NOMO-1 (cell line): ENCODE data around the gene TC2N.
A peak's percentile ranks its signal among the peaks of the same experiment; 100 is the strongest.
"Not testable (repeated sequence)": the region's sequence is repeated elsewhere in the genome, so short reads cannot be mapped to it uniquely, and the experiment has no call there.

Experiments used
- DNase-seq, 2 experiments: peaks; one replicate each; lab custom pipeline; 2025; ENCODE audit not compliant: unreplicated experiment in 2 of 2; lab: John Stamatoyannopoulos, UW

The TC2N gene

DNA sequence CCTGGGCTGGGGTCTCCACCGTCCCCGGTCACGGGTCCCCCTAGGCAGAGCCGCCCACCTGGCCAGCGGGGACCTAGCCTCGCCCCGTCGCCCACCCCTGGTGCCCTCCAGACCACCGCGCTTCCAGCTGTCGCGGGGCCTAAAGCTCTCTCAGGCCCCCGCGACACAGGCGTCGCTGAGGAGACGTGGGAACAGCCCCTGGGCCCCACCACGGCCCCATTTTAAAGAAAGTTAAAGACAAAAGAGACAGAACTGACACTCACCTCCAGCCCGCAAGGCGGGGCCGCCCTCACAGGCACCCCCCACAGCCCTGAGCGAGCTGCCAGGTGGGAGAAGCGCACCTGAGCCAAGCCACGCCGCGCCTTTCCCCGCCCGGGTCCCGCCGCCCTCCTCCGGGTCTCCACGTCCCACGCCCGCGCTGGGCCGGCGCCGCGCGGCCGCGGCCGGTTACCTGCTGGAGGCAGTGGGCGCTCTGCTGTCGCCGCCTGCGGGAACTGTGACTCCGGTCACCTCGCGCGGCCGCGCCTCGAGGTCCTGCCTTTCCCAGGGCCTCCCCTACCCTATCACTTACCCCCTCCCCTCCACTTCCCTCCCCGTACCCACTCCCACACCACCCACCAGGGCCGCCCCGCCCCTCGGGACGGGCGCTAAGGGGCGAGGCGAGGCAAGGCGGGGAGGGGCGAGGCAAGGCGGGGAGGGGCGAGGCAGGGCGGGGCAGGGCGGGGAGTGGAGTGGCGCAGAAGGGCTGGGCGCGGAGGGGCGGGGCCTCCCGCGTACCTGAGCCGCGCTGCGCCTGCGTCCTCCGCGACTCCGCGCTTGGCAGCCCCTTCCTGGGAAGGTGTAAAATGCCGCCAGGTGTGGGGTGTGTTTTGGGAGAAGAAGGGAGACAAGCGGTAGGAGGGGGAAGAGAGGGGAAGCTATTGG lies 31.2 kb downstream of the TC2N start:
- DNase-seq = peak; percentile 21 to 62

DNA sequence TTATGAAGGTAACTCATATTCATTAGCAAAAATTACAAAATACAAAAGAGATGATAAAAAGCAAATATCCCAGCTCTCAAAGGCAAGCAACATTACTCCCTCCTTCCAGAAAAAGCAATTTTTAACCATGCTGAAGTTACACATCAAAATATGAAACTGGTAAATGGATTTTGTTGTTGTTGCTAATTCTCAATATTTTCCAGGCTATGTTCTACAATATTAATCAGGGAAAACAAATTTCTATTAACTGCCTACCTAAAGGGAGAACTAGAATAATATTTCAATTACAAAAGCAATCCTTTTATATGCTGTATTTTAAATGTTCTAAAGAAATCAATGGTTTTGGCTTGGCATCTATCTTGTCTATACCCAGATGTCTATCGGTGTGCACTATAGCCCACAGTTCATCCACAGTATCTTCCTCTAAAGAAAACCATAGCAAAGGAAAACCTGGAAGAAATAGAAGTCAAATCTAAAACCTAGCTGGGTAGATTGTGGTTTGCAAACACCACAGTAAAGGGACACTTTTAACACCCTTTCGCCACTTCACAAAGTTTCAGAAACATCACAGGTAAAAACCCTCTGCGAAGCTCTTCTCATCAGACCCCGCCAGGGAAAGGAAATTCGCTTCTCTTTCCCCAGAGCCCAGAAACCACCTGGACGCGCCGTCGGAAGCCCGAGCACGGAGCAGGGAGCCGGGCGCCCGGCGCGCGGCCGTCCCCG lies 32.0 kb downstream of the TC2N start:
- no peak for DNase-seq

DNA sequence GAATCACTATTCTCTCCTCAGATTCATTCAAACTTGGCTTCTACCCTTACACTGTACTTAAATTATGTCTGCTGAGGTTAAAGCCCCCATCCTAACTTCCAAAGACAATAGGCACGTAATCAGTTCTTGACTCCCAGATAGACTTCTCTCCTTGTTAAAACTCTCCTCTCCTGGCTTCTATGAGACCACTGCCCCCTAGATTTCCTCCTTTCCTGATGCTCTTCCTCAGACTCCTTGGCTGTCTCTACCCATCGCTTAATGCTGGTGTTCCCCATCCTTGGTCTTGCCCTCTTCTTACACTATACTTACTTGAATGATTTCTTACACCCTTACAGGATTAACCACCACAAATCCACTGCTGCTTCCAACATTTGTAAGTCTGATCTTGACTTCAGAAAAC lies 32.8 kb downstream of the TC2N start:
- DNase-seq = no peak

DNA sequence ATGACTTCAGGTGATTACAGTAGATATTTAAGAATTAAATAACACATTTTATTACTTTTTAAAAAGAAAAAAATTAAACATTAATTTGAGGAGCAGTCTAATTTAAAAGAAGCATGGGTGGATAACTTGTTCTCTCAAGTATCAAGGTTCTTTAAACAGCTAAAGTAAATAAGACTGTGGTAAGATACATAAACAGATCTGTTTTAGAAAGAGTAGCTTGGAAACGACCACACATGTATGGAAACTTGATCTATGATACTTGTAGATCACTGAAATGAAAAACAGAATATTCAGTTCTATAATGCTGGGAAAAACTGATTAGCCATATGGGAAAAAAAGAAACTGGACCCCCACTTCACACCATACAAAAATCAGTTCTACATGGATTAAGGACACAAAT lies 36.0 kb downstream of the TC2N start:
- no peak for DNase-seq

DNA sequence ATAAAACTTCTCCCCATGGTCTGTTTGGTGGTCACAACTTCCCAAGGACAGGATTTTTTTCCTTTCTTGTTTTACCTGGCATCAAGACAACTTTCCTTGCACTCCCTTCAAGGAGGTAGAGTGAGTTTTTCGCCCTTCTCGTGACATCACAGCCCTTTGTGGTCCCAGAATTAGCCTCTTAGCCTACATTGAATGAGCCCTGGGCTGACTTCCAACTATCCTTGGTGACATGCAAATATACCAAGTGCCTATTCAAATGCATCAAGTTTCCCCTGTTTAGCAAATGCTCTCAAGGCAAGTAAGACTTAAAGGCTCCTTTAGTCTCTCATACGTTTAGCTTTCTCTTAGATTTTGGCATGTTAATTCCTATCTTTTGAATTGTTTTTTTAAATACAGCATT lies 36.6 kb downstream of the TC2N start:
- DNase-seq = no peak

DNA sequence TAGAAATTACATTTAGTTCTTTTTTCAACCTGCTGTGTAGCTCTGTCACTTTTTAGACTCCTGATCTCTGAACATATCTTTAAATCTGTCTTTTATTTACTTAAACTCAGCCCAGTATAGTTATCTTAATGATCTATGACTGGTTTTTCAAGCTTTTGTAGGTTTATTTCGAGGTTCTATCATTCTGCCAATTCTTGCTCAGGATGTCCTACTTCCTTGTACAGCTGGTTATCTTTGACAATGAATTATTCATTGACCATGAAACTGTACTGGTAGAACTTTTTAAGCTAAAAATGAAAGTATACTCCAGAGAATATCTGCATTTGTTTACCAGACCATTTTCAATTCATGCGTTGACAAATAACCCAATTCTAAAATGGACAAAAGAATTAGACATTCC lies 37.8 kb downstream of the TC2N start:
- no peak for DNase-seq

DNA sequence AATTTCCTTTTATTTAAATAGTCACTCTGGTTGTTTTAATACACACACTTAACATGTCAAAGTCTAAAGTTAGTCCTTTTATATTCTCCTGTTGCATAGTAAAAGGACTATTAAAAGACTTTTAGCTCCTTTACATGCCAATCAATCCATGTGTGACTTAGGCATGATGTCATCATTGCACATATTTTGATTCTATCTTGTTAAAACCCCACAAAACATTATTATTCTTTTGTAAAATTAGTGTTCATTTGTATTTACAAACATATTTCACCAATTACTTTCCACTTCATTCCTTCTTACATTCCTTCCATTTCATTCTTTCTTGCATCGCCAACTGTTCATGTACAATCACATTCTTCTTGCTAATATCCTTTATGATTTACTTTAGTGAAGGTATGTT lies 39.6 kb downstream of the TC2N start:
- DNase-seq = no peak

DNA sequence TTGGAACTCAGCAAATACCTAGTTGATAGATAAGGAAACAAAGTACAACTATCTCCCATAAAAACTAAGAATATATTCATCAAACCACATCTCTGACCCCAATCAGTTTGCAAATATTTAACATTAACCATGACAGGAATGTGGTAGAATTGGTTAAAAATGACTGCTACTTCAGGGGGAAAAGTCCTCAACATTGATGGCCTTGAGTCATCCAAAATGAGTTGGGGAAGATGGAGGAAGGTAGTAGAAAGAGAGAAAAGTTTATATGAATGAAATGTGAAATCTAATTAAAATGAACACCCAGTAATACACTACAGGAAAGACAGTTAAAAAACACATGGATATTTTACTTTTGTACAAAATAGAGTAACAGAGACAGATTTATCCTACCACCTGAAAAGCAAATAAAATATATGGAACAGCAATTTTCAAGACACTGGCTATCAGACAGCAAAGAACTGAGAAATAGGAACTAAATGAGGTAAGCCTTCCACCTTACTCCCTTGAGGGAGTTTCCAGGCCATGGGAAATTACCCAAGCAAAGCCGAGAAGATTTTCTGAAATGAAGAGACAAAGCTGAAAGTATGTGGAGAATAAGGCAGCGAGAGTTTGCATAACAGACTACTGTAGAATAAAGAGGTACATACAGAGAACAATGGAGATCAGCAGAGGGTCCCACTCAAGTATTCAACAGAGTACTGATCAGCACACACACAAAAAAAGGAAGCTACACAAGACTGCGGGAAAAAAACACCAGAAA lies 49.6 kb downstream of the TC2N start:
- no peak for DNase-seq

DNA sequence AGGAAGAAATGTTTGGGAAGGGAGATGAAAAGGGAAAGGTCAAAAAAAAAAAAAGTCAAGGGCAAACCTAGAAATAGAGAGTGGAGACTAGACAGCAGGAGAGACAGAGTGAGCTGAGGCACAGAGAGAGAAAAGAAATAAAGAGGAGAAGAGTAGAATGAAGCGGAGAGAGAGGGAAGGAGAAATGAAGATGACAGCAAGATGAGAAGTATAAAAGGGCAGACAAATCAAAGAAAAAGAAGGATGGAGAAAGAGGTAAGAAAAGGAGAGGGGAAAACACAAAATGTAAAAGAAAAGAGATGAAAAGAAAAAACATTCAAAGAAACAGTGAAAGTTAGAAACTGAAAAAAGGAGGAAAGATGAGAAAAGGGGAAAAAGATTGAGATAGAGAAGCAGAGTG lies 53.0 kb downstream of the TC2N start:
- no peak for DNase-seq

DNA sequence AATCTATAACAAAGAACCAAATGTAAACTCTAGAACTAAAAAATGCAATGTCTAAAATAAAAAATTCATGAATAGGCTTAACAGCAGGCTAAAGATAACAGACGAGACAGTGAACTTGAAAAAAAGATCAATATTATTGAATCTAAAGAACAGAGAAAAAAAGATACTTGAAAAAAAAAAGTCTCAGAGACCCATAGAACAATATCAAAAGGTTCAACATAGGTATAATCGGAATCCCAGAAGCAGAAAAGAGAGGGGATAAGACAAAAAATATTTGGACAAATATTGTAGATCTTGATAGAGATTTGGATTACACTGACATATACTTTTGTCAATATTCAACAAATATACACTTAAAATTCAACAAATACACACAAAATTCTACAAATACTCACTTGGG lies 56.6 kb downstream of the TC2N start:
- DNase-seq = no peak

DNA sequence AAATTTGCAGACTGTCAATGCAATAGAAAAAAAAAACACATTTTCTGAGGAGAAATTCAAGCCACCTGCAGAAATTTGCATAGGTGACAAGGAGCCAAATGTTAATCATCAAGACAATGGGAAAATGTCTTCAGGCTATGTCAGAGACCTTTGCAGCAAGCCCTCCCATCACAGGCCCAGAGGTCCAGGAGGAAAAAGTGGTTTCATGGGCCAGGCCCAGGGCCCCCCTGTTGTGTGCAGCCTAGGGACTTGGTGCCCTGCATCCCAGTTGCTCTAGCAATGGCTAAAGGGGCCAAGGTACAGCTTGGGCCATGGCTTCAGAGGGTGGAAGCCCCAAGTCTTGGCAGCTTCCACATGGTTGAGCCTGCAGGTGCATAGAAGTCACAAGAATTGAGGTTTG lies 60.6 kb downstream of the TC2N start:
- DNase-seq = no peak

DNA sequence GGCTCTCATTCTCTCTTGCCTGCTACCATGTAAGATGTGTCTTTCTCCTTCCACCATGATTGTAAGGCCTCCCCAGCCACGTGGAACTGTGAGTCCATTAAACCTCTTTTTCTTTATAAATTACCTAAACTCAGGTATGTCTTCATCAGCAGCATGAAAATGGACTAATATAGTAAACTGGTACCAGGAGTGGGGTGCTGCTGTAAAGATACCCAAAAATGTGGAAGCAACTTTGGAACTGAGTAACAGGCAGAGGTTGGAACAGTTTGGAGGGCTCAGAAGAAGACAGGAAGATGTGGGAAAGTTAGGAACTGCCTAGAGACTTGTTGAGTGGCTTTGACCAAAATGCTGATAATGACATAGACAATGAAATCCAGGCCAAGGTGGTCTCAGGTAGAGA lies 61.2 kb downstream of the TC2N start:
- DNase-seq = not testable (repeated sequence)

DNA sequence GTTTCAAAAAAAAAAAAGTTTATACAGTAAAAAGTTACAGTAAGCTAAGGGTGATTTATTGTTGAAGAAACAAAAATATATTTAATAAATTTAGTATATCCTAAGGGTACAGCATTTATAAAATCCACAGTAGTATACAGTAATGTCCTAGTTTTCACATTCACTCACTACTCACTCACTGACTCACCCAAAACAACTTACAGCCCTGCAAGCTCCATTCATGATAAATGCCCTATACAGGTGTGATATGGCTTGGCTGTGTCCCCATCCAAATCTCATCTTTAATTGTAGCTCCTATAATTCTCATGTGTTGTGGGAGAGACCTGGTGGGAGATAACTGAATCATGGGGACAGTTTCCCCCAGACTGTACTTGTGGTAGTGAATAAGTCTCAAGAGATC lies 61.7 kb downstream of the TC2N start:
- DNase-seq = no peak

DNA sequence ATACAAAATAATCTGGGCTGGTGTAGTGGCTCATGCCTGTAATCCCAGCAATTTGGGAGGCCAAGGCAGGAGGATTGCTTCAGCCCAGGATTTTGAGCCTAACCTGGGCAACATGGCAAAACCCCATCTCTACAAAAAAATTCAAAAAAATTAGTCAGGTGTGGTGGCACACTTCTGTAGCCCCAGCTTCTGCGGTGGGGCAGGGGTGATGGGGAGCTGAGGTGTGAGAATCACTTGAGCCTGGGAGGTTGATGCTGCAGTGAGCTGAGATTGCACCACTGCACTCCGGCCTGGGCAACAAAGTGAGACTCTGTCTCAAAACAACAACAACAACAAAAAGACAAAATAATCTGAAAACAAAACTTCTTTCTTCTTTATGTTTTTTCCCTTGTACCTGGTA lies 66.0 kb downstream of the TC2N start:
- no peak for DNase-seq

DNA sequence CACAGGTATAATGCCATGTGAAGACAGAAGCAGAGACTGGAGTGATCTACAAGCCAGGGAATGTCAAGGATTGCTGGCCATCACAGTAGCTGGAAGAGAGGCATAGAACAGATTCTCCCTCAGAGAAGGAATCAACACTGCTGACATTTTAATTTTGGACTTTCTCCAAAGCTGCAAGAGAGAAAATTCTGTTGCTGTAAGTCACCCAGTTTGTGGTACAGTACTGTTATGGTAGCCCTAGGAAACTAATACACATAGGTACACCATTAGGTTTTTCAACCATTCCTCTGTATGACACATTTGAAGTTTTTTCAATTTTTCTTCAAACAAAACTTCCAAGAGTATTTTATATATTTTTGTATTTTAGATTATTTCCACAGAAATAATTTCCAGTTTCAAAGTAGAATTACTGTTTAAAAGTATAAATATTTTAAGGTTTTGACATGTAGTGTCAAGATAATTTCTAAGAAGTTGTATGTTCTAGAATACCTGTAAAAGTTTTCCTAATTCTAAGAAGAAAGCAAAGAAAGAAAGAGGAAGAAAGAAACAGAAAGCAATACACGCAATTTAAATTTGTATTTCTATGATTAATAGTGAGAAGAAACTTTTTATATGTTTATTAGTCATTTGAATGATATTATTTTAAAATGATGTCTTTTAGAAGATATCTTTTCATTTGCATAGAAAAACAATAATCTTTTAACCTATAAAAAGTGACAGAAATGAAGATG lies 70.6 kb downstream of the TC2N start:
- DNase-seq = no peak

DNA sequence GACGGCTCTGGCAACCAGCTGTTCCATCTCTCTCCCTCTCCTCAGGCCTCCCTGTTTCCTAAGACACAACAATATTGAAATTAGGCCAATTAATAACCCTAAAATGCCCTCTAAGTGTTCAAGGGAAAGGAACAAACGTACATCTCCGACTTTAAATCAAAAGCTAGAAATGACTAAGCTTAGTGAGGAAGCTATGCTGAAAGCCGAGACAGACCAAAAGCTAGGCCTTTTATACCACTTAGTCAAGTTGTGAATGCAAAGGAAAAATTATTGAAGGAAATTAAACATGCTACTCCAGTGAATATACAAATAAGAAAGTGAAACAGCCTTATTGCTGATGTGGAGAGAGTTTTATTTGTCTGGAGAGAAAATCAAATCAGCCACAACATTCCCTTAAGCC lies 73.6 kb downstream of the TC2N start:
- DNase-seq = no peak

DNA sequence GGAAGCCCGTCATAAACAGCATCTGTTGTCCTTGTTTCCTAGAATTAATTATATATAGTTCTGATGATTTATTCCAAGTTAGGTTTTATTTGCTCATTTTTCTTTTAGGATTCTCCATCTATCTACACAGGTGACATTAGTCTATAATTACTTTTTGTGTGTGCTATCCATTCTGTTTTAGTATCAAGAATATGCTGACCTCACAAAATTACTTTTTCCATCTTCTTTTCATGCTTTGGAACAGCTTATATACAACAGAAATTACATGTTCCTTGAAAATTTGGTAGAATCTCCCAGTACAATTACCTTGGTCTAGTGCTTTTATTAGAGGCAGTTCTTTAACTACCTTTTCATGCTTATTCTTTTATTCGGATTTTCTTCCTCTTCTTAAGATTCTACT lies 81.1 kb downstream of the TC2N start:
- DNase-seq = no peak

DNA sequence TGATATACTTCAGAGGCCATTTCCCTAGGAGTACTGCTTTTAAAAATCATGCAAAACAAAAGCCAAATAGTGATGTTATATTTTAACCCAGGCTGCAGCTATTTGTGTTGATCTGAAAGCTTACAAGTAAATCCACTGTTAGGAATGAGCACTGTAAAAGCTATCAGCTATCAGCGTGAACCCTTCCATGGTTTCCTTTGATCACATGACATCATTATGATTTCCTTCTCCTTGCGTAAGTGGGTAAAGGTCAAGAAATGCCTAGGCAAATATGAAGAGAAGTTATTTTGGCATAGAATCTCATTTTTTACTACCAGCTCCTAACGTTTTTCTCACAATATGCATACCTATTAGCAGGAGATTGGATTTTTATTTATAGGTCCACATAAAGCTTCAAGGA lies 86.9 kb downstream of the TC2N start:
- peak in 1 of 2 experiments; percentile 48 for DNase-seq

DNA sequence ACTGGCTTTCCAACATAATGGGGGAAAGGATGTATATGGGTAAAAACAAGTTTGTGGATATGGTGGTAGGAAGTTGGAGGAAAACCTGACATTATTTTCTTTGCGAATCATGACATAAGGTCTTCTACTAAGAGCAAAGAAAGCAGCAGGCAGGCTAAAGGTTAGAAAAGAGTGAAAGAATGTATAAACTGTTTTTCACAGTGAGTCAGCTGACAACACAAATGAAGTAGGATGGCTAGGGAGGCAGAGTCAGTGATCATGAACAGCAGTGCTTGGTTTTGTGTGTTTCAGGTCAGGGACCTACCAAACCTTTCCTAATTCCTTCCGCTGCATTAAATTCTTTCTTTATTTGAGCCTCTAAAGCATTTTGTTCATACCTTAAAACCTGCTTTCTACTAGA lies 89.1 kb downstream of the TC2N start:
- DNase-seq = no peak

DNA sequence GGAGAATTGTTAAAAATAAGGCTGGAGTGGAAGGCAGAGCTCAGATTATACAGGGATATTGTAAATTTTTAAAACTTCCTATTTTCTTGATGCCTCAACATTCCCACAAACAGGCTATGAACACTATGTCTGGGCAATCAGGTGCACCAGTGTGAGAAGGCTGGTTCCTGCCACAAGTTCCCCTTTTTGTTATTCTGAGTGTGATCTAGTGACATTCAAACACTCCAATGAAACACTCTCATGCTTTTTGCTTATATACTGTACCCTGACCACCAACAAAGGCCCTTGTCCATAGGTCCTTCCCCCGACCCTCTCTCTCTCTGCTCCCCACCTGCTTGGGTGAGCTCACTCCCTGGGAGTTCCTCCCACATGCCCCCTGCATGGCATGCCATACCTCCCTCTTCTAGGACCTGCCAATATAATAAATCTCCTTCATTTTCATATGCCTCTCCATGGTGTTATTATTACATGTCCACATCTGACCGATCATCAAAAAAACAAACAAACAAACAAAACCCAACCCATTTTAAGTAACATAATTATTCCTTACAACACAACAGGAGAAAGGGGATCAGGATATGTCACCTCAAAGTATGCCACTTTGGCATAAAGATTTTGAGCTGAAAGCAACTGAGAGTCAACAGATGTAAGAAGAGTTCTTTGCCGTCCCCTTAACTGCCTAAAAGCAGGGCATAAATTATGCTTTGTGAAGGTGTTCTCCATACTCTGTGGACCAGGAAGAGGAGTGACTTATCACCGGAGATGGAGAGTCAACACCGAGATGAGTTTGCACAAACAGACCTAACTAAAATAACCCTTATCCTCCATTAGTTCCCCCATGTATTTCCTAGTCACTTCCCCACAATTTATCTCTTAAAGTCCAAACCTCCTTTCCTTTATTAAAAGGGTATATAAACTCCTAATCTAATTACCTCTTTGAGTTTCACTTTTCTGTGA lies 92.9 kb downstream of the TC2N start:
- DNase-seq = peak in 1 of 2 experiments; percentile 42
